SK-N-SH (cell line): ENCODE results near the gene COLEC12. TPM values are rescaled to one million over a fixed set of nuclear protein-coding genes. Genes with fewer than 3 reads are reported as not detected.

Experiments used
- CTCF ChIA-PET: fragments of 300-600, 350-600 bp; formaldehyde crosslinking; extraction: SDS; loops from one replicate; lab custom pipeline; 2021; lab: Yijun Ruan, JAX
- POLR2A ChIA-PET: fragments of 350-600 bp; sonication (Branson Sonifier 250); formaldehyde crosslinking; extraction: SDS; loops from one replicate; lab custom pipeline; 2020; ENCODE audit warnings: antibody characterized with exemption, inconsistent platforms; lab: Yijun Ruan, JAX
- DNase-seq: peaks from one replicate; pipeline ENCODE4 v3.0.0; 2012
- H2AFZ ChIP-seq: fragments of 200-600 bp; sonication (generic); 2 replicates; pipeline ENCODE4 v1.8.1; 2016; ENCODE audit warnings: antibody characterized with exemption, mild to moderate bottlenecking, low read depth
- H3F3A ChIP-seq: fragments of 200-600 bp; sonication (generic); replicated peaks from 2 replicates; pipeline ENCODE3; 2016; ENCODE audit warnings: antibody characterized with exemption, mild to moderate bottlenecking; ENCODE audit not compliant: insufficient read depth
- H3K27ac ChIP-seq, 2 experiments: fragments of 200-500 bp in 1 of 2; fragments of 200-600 bp in 1 of 2; sonication (Bioruptor generic) in 1 of 2; sonication (generic), shearing (Covaris generic) in 1 of 2; 2 replicates each; pipeline versions ENCODE4 v1.5.1 to v1.6.1; 2014 to 2016; ENCODE audit warnings: low read depth in 2 of 2, inconsistent platforms in 1 of 2, low read length in 1 of 2, mild to moderate bottlenecking in 1 of 2, mixed read lengths in 1 of 2
- H3K27me3 ChIP-seq: fragments of 200-600 bp; sonication (generic), shearing (Covaris generic); 2 replicates; pipeline ENCODE4 v1.6.1; 2016; ENCODE audit warnings: mixed run types; ENCODE audit not compliant: insufficient read depth
- H3K36me3 ChIP-seq, 2 experiments: fragments of 200-500 bp in 1 of 2; fragments of 200-600 bp in 1 of 2; sonication (Bioruptor generic) in 1 of 2; sonication (generic) in 1 of 2; replicated peaks in 1 of 2; 2 replicates each; pipeline versions ENCODE3 to v1.5.1; 2014 to 2016; ENCODE audit warnings: low read length in 1 of 2, mild to moderate bottlenecking in 1 of 2; ENCODE audit not compliant: insufficient read depth in 2 of 2, control insufficient read depth in 1 of 2
- H3K4me1 ChIP-seq, 2 experiments: fragments of 200-500 bp in 1 of 2; fragments of 200-600 bp in 1 of 2; sonication (Bioruptor generic) in 1 of 2; sonication (generic), shearing (Covaris generic) in 1 of 2; 2 replicates each; pipeline versions ENCODE4 v1.5.1 to v1.6.1; 2014 to 2016; ENCODE audit warnings: low read depth in 1 of 2, low read length in 1 of 2, mixed run types in 1 of 2; ENCODE audit not compliant: insufficient read depth in 2 of 2, control insufficient read depth in 1 of 2
- H3K4me2 ChIP-seq: fragments of 200-600 bp; sonication (generic), shearing (Covaris generic); 2 replicates; pipeline ENCODE4 v1.6.1; 2017; ENCODE audit warnings: mixed run types
- H3K4me3 ChIP-seq, 2 experiments: fragments of 200-500 bp in 1 of 2; fragments of 200-600 bp in 1 of 2; sonication (Bioruptor generic) in 1 of 2; sonication (generic), shearing (Covaris generic) in 1 of 2; 2 replicates each; pipeline versions ENCODE4 v1.5.1 to v1.8.1; 2014 to 2016; ENCODE audit warnings: low read depth in 2 of 2, inconsistent platforms in 1 of 2, low read length in 1 of 2, mild to moderate bottlenecking in 1 of 2, mixed read lengths in 1 of 2, moderate library complexity in 1 of 2
- H3K79me2 ChIP-seq: fragments of 200-600 bp; sonication (generic); 2 replicates; pipeline ENCODE4 v1.8.1; 2017; ENCODE audit warnings: mild to moderate bottlenecking; ENCODE audit not compliant: insufficient read depth
- H3K9ac ChIP-seq: fragments of 200-600 bp; sonication (generic); 2 replicates; pipeline ENCODE4 v1.6.1; 2017; ENCODE audit warnings: mixed run types
- H3K9me2 ChIP-seq: fragments of 200-600 bp; sonication (generic); 2 replicates; pipeline ENCODE4 v1.6.1; 2017; ENCODE audit warnings: mixed run types
- H3K9me3 ChIP-seq: fragments of 200-600 bp; sonication (generic); 2 replicates; pipeline ENCODE4 v1.6.1; 2017; ENCODE audit warnings: mixed run types, mild to moderate bottlenecking, moderate library complexity
- H4K20me1 ChIP-seq: fragments of 200-600 bp; sonication (generic); 2 replicates; pipeline ENCODE4 v1.6.1; 2017; ENCODE audit warnings: mild to moderate bottlenecking, mixed run types; ENCODE audit not compliant: insufficient read depth
- CHD2 ChIP-seq: fragments of 150-350 bp; IDR thresholded peaks from 2 replicates; pipeline ENCODE4 v1.6.1; 2018; ENCODE audit warnings: low read length; ENCODE audit not compliant: partially characterized antibody
- ELF1 ChIP-seq: IDR thresholded peaks from 2 replicates; pipeline ENCODE4 v1.4.0; 2012
- EP300 ChIP-seq, 2 experiments: IDR thresholded peaks; 2 replicates each; pipeline versions ENCODE4 v1.4.0 to v1.6.1; 2012; ENCODE audit warnings: borderline replicate concordance in 1 of 2, low read depth in 1 of 2, low read length in 1 of 2
- EZH2phosphoT487 ChIP-seq: fragments of 200-600 bp; sonication (generic); IDR thresholded peaks from 2 replicates; pipeline ENCODE4 v1.6.1; 2017; ENCODE audit warnings: low read depth, mixed run types, mild to moderate bottlenecking, antibody characterized with exemption, moderate library complexity, borderline replicate concordance
- FOSL2 ChIP-seq: IDR thresholded peaks from 2 replicates; pipeline ENCODE4 v1.4.0; 2012; ENCODE audit warnings: low read depth, mild to moderate bottlenecking, moderate library complexity, borderline replicate concordance
- GATA2 ChIP-seq: sonication (generic); formaldehyde crosslinking; IDR thresholded peaks from 2 replicates; pipeline ENCODE4 v1.5.0; 2020; ENCODE audit warnings: mild to moderate bottlenecking, missing genetic modification reagents
- JUND ChIP-seq: IDR thresholded peaks from 2 replicates; pipeline ENCODE4 v1.4.0; 2012
- MAX ChIP-seq: IDR thresholded peaks from 2 replicates; pipeline ENCODE4 v1.4.0; 2012; ENCODE audit warnings: low read depth
- MEF2A ChIP-seq: IDR thresholded peaks from 2 replicates; pipeline ENCODE4 v1.4.0; 2012; ENCODE audit warnings: low read depth, borderline replicate concordance
- NFIC ChIP-seq: IDR thresholded peaks from 2 replicates; pipeline ENCODE4 v1.4.0; 2012; ENCODE audit warnings: borderline replicate concordance
- NRF1 ChIP-seq: IDR thresholded peaks from 2 replicates; pipeline ENCODE4 v1.6.1; 2012; ENCODE audit warnings: low read depth, mild to moderate bottlenecking, low read length
- POLR2AphosphoS5 ChIP-seq: IDR thresholded peaks from 2 replicates; pipeline ENCODE4 v1.6.1; 2012; ENCODE audit warnings: low read depth, low read length
- REST ChIP-seq: IDR thresholded peaks from 2 replicates; pipeline ENCODE4 v1.6.1; 2012; ENCODE audit warnings: mild to moderate bottlenecking, low read depth, low read length, moderate library complexity
- TCF12 ChIP-seq: IDR thresholded peaks from 2 replicates; pipeline ENCODE4 v1.4.0; 2012
- TEAD4 ChIP-seq: IDR thresholded peaks from 2 replicates; pipeline ENCODE4 v1.4.0; 2012; ENCODE audit warnings: mild to moderate bottlenecking, borderline replicate concordance; ENCODE audit not compliant: insufficient read depth
- YY1 ChIP-seq: IDR thresholded peaks from 2 replicates; pipeline ENCODE4 v1.4.0; 2012; ENCODE audit warnings: low read depth, mild to moderate bottlenecking
- WGBS: methylation state at CpG from one replicate; pipeline ENCODE4 v1.1.6; 2017; ENCODE audit warnings: low lambda C conversion rate; 5-methylcytosine and 5-hydroxymethylcytosine counted together
- polyA plus RNA-seq, 3 experiments: library from polyadenylated mRNA; depleted of rRNA; stranded (reverse); fragments of >200 nt; gene quantifications; 2 replicates each; pipeline ENCODE4 v1.2.3, GENCODE V29; 2012
- TF ChIP-seq, protein P1 (sequence below): fragments of 150-350 bp; IDR thresholded peaks from 2 replicates; pipeline ENCODE4 v1.6.1; 2017; ENCODE audit warnings: antibody characterized with exemption, low read length, low read depth, borderline replicate concordance
- TF ChIP-seq, protein P2 (sequence below): fragments of 200-600 bp; sonication (generic); IDR thresholded peaks from 2 replicates; pipeline ENCODE4 v1.6.1; 2017; ENCODE audit warnings: antibody characterized with exemption, mild to moderate bottlenecking, moderate library complexity

Gene COLEC12
- polyA plus RNA-seq, 1 of the 3 experiments (the other 2 are of a cell fraction): 41.2 TPM

- peaks cover 26% of the 10 kb centered on the region for H3F3A ChIP-seq
- H2AFZ ChIP-seq: no peak overlapping the region
- no peaks in the 10 kb centered on the region for H3K79me2 ChIP-seq
- no peaks in the 10 kb centered on the region for H3K9me3 ChIP-seq
- no peaks in the 10 kb centered on the region for H3K36me3 ChIP-seq
- H3K27me3 ChIP-seq: no peaks in the 10 kb centered on the region
- CTCF ChIA-PET: interaction anchor here (2.4 kb wide), 1 partner anchor 10 kb away, joined by 12 read pairs; no protein-coding TSS in a partner anchor
- 60% methylated on average over 3 of the region's 3 CpGs for WGBS
- H4K20me1 ChIP-seq: no peaks in the 10 kb centered on the region
- no peak for DNase-seq
- H3K4me2 ChIP-seq: 0 out of 2 replicates have a peak overlapping the region, but pooled peaks have one; percentile 3
- H3K27ac ChIP-seq: no peak overlapping the region
- H3K9me2 ChIP-seq: no peaks in the 10 kb centered on the region
- no peak for TF ChIP-seq YY1
- TF ChIP-seq MEF2A: no peak
- TF ChIP-seq, protein P1, sequence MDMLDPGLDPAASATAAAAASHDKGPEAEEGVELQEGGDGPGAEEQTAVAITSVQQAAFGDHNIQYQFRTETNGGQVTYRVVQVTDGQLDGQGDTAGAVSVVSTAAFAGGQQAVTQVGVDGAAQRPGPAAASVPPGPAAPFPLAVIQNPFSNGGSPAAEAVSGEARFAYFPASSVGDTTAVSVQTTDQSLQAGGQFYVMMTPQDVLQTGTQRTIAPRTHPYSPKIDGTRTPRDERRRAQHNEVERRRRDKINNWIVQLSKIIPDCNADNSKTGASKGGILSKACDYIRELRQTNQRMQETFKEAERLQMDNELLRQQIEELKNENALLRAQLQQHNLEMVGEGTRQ: no peak
- TF ChIP-seq ELF1: no peak
- TF ChIP-seq CHD2: no peak
- TF ChIP-seq NFIC: no peak
- TF ChIP-seq EP300 (IDR thresholded peaks at IDR 0.05; ENCODE audit: borderline replicate concordance in 1 of 2, low read depth in 1 of 2, low read length in 1 of 2): no peak
- TF ChIP-seq, all 33 proteins: peak for 0
- Histone ChIP-seq H3K9ac (no peak overlapping the region), H3K4me1 (peaks cover 0 to 21% of the 10 kb centered on the region in 2 experiments; a peak in 2 of 4 replicates), H3K4me3 (no peak overlapping the region)
- POLR2A ChIA-PET: no interaction called here
These were observed 13.4 kb downstream of the COLEC12 start for GRCh38 chr18:486929-487740.

- Histone ChIP-seq H3K4me1 (peaks cover 0 to 14% of the 10 kb centered on the region in 2 experiments; a peak in 2 of 4 replicates), H4K20me1 (no peaks in the 10 kb centered on the region), H2AFZ (no peak overlapping the region), H3K4me2 (no peak overlapping the region), H3K4me3 (no peak overlapping the region), H3K9me3 (no peaks in the 10 kb centered on the region), H3K79me2 (no peaks in the 10 kb centered on the region), H3F3A (peaks cover 23% of the 10 kb centered on the region), H3K36me3 (no peaks in the 10 kb centered on the region), H3K9me2 (no peaks in the 10 kb centered on the region), H3K27me3 (no peaks in the 10 kb centered on the region), H3K9ac (no peak overlapping the region), H3K27ac (no peak overlapping the region)
- CTCF ChIA-PET: interaction anchor here (0.7 to 2.4 kb wide), 3 partner anchors 11 to 13 kb away, joined by 3 to 12 read pairs (median 5); no protein-coding TSS in a partner anchor
- POLR2A ChIA-PET: no interaction called here
- DNase-seq: no peak
- WGBS: 79% methylated on average over 4 of the region's 4 CpGs
- TF ChIP-seq POLR2AphosphoS5 (no peak), EZH2phosphoT487 (no peak), JUND (no peak), REST (no peak), TCF12 (no peak), MAX (no peak), FOSL2 (no peak), NRF1 (no peak), GATA2 (CRISPR knock-in tag) (no peak), TEAD4 (no peak)
- TF ChIP-seq, protein P2, sequence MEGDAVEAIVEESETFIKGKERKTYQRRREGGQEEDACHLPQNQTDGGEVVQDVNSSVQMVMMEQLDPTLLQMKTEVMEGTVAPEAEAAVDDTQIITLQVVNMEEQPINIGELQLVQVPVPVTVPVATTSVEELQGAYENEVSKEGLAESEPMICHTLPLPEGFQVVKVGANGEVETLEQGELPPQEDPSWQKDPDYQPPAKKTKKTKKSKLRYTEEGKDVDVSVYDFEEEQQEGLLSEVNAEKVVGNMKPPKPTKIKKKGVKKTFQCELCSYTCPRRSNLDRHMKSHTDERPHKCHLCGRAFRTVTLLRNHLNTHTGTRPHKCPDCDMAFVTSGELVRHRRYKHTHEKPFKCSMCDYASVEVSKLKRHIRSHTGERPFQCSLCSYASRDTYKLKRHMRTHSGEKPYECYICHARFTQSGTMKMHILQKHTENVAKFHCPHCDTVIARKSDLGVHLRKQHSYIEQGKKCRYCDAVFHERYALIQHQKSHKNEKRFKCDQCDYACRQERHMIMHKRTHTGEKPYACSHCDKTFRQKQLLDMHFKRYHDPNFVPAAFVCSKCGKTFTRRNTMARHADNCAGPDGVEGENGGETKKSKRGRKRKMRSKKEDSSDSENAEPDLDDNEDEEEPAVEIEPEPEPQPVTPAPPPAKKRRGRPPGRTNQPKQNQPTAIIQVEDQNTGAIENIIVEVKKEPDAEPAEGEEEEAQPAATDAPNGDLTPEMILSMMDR: no peak
- TF ChIP-seq, protein P1: no peak
These were observed 15.6 kb downstream of the COLEC12 start for GRCh38 chr18:484749-485464.
